ENCODE measurements around the gene SLC17A8.

Gene SLC17A8

DNA sequence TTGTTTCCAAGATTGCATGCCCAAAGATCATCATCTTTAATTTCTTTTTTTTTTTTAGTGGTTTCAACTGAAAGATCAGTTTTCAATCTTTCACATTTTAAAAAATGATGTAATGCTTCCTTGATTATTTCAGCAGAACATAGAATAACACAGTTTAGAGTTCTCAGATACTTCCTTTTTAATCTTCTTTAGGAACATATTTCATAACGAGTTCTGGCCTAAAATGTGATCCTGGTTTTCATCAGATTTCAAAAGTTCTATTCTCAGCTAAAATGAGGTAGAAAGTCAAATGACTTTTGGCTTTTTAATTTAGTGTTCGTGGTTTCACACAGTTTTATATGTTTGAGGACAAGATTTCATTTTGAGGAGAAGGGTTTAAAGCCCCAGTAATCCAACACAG is 76.8 kb downstream of the SLC17A8 start:
- DNase-seq = no peak

DNA sequence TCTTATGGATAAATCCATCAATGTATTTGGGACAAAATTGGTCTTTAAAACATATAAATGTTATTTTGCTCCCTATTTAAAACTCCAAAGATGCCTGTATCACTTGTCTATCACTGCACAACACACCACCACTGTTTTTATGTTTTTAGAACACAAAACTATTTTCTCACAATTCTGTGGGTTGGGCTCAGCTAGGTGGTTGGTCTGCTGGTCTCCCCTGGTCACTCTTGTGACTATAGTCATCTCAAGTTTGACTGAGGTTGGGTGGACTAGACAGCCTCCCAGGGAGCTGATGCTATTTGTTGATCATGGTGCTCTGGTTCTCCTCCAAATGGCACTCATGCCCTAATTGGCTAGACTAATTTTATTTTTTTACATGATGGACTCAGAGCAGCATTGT is 77.3 kb downstream of the SLC17A8 start:
- DNase-seq = no peak

DNA sequence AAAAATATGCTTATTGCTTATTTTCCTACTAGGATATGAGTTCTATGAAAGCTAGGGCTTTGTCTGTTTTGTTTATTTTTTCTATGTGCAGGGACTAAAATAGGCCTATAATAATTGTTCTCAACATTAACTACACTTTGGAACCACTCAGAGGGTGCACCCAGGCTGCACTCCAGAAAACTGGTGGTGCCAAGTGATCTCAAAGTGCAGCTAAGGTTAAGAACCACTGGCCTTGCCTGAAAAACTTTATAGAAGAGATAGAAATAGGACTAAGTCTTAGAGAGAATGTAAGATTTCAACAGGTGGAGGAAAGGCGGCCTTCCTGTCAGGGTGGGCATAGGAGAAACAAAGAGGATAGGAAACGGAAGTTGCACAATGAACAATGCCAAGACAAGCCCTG is 79.1 kb downstream of the SLC17A8 start:
- no peak for DNase-seq

DNA sequence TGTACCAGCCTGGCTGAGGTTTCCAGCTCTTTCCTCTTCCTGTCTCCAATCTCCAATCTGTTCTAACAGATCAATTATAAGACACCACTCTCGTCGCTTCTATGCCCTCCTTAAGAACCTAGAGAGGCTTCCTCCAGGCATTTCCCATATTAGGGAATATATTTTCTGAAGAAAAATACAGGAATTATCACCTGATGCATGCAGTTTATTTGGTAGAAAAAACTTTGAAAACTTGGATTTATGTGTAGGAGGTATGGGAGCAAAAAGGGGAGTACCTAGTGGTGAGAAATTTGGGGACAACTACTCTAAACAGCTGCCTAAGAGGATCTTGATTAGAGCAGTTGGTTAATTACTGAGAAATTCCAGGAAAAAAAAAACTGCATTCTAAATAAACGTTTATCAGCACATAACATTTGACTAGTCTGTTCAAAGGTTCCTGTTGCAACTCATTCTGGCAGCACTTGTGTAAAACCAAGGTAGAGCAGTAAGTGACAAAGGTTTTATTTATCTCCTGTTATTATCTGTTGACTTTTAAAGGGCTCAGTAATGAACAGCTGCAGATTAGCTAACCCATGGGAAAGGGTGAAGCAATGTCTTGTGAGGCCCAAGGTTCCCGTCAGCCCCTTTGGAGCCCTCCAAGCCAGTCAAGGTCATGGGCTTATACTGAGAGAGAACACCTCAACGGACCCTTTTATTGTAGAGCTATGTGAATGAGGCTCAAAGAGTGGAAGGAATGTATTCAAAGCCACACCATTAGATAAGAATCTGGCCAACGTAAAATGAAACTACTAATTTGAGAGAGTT is 80.4 kb downstream of the SLC17A8 start:
- no peak for DNase-seq

DNA sequence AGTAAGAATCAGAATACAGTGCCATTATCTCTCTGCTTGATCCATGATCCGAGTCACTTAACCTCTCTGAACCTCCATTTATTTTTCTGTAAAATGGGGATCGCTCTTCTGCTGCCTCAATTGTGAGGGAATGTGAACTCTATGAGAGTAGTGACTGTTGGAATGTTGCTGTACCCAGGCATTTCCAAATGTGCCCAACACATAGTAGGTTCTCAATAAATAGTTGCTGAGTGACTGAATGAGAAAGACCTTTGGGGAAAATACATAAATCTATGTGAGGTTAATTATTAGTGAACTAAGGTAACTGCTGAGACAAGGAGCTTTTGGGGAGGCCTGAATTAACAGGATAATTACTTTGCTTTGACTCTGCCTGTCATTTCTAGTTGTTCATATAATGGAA is 82.9 kb downstream of the SLC17A8 start:
- no peak for DNase-seq

DNA sequence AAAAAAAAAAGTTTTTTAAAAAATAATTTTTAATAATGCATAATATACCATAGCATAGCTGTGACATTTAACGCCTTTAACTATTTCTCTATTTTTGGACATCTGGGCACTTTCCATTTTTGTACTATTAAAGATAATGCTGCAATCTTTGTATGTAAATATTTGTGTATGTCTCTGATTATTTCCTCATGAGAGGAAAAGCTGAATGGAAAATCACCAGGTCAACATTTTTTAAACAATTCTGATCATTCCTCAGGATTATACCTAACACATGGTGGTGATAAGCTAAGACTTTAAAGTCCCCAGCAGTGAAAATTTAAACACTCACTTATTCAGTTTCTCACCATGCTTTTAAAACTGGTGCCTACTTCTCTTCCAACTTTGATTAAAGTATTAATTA is 85.5 kb downstream of the SLC17A8 start:
- DNase-seq = no peak

DNA sequence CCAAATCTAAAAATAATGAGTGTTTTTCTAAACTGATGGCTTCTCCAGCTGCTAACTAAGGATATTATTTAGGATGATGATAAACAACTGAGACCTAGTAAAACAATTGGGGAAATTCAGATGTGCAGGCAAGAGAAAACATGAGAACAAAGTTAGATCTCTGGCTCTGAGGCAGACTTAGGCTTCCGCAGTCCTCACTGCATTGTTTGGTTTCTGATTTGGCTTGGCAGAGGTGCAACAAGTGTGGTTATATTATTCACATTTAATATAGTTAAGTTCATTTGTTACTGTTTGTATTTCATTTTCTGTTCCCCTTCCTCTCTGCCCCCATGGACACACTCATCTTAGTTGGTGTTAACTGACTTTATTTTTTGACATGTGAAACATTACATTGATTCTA is 86.6 kb downstream of the SLC17A8 start:
- DNase-seq = no peak

DNA sequence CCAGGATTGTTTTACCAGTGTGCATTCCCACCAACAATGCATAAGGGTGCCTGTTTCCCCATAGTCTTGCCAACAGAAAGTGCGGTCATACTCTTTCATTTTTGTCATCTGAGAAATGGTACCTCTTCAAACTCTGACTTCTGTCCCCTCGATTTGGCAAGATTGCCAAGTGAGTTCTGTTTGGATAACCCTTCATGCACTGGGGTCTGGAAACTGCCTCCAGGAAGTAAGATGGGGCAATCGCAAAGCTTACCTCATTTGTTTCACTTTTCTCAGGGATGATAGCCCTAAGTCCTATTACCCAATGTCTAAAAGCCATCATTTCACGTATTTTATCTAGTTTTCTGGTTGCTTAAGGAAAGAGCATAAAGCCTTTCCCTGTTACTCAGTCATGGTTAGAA is 88.2 kb downstream of the SLC17A8 start:
- DNase-seq = no peak

DNA sequence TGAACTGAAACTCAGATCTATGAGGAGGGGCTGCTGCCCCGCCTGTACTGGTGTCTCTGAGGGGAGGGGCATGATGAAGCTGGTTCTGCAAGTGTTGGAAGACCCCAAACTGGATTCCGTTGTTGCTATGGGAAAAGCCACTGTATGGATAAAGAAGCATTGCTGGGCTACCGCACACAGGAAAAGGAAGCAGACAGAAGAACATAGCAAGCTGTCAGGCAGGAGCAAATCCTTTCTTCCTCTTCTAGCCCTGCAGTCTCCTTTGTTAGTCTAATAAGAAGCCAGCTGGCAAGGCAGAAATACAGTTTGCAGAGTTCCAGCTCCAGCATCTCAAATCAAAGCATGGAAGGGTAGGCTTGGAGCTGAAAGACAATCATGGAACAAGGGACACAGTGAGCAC is 90.5 kb downstream of the SLC17A8 start:
- DNase-seq = no peak

DNA sequence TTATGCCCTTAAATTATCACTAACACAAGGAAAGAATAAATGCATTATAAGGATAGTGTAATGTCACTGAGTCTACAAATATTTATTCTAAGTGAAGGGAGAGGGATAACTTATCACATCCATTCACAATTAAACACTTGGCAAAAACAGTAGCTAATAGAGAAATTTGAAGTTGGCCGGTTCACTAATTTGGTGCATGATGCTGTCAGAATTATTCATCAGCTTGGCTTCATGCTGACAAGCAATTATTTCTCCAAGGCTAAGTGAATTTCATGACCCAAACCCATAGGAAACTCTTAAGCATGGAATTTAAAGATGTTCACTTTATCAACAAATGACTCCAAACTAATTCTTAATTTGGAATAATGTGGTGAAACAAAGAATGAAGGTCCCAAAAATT is 91.8 kb downstream of the SLC17A8 start:
- DNase-seq = no peak

DNA sequence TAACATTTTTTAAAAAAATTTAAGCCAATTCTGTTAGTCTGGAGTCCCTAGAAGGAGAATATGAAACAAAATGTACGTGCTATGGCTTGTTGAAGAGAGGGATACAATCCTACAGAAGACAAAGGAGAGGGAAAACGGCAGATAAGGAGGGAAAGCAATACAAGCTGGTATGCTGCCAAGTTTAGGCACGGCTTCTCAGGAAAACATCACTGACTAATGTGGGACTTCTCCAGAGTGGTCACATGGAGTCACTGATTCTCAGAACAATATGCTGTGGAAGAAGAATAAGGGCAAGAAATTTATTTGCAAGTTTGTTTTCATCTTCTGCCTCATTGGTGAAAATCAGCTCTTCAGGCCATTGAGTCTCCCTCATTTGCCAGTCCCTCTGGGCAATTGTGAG is 93.9 kb downstream of the SLC17A8 start:
- DNase-seq = no peak

DNA sequence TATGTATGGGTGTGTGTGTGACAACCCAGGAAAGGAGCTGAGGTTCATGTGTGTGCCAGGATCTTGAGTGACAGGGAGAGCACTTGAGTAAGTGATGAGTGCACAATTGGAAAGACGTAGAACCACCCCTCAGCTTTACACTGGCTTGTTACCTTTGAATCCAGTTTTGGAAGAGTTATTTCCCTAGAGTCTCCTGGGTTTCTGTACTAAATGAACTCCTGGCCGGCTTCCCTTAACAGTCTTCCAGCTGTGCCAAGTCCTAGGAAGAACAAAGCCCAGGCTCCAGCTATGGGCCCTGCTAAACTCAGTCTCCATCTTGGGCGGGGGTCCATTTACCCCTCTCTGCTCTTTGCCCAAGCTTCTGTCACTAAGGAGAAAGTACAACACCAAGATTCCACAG is 97.1 kb downstream of the SLC17A8 start:
- DNase-seq = no peak

DNA sequence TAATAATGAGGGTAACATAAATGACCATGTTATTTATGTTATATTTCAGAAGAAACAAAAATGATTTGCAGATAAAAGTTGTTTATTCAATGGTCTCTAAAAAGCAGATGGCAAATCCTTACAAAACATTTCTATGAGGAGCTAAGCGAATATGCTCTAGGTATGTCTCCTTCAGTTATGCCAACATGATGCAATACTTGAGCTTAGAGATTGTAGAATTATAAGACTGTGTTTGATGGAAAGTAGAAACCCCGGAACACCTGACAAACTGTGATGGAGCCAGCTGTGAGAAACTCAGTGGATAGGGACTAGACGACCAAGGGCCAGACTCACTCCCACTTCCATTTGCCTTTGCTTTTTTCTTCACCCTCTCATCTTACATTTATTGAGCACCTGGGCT is 99.0 kb downstream of the SLC17A8 start:
- DNase-seq = no peak

DNA sequence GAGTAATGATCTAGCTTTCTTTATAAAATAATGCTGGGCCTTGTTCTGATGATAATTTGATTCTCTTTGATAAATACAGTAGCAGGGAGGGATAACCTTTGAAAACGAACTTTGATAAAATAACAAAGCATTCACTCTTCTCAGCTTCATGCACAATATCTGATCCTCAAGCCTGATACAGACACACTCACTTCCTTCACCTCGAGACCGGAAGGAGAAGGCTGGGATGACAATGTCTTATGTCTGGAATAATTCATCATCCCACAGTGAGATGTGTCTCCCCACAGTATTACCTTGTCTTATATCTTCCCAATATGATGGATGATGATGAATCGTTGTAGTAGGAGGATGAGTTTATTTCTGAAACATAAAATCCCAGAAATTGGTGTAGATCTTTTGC is 101.3 kb downstream of the SLC17A8 start:
- DNase-seq = no peak

DNA sequence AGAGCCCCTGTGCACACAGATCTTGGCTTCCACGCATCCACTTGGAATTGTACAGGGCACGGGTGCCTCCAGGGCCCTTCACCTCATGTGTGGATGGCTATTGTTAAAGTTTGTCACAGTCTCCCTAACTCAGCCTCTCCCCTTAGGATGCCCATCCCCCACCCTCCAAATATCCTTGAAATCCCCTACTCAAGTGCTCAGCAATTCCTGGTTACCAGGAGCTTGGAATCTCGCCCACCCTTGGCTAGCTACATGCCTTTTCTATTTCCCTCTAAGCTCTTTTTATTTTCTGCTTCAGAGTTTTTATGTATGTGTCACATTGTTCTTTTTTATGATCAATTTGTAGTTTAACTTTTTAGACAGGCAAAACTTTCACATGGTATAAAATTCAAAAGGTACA is 103.8 kb downstream of the SLC17A8 start:
- no peak for DNase-seq

DNA sequence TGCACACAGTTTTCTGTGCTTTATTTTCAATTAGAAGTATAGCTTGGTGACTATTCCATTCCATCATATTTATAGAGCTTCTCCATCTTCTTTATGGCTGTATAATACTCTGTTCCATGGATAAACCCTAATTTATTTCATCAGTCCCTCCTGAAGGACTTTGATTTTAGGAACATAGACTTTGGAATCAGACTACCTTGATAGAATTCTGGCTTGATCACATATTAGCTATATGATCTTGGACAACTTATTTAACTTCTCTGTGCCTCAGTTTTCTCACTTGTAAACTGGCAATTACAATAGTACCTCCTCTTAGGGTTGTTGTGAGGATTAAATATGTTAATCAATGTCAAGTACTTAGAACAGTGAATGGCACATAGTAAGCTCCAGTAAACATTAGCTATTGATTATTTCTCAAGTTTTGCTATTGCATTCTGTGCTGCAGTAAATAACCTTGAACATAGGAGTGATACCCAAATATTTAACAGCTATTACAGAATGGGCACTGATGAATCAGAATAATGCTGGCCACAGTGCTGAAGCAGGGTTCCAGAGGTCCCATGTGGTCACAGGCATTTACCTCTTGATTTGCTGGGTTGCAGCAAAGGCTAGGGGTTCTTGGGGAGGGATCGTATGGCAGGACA is 104.6 kb downstream of the SLC17A8 start:
- DNase-seq = no peak

DNA sequence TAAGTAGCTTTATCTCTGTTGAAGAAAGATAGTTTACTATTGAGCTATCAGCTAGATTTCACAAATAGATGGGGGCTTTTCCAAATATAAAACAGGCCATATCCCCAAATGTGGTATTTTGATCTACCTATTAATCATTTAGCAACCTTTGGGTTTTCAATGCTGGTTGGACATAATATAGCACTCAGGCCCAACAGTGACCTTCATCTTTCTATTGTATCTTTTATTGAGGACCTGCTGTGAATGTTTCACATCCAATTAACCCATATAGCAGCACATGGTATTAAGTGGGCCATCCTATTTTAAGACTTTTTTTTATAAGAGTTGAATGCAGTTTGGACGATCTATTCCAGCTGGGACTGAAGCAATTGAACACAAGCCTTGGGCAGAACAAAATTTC is 106.8 kb downstream of the SLC17A8 start:
- no peak for DNase-seq

DNA sequence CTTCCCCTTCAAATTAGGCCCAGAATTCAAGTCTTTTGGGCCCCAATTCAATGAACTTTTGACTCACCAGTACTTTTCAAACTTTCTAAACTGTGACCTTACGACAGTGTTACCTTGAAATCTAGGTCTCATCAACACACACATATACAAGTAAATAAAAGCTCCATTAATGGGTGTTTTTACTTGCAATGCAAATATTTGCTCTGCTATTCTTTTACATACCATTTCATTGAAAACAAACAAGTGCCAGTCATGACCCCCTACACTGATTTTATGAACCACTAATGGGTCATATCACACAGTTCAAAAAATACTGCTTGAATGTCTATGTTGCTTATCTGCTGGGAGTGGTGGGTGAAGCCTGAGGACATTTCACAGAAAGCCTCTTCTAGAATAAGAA is 107.7 kb downstream of the SLC17A8 start:
- no peak for DNase-seq

DNA sequence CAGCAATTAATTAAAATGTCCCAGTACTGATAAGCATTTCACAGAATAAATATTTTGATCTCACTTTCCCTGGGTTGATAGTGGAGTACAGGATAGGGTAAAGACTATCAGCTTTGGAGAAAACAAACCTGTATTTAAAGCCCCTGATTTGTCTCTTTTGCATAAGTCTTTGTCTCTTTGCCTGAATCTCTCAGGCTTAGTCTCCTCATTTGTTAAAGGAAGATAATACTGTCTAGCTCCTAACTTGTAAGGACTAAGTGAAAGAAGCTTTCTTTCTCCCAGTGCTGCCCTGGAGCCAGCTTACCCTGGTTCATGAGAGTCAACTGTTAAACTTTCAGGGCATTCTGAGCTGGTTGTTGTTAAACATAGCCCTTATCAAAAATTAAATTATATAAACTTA is 111.3 kb downstream of the SLC17A8 start:
- no peak for DNase-seq
